HG03460 (cell line): ENCODE results near the gene A3GALT2.

Experiments
- ATAC-seq: cut with Tn5 transposase; IDR thresholded peaks from one replicate; pipeline ENCODE4 v1.9.1; 2021; ENCODE audit not compliant: unreplicated experiment

Gene A3GALT2

DNA sequence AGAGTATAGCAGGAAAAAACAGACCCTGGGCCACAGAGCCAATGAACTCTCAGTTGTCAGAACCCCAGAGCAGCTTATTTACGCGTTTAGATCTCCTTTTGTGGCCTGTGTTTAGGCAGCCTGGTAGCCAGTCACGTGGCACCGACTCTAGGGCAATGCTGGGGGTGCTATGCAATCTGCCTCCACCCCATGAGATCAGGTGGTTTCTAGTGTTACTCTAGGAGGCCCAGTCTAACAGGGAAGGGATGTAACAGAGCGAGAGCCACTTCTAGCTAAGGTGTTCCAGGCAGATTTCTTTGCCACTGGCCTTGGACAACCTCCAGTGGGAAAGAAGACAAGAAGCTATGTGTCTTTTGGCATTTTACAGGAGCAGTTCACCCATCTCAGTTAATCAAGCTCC lies 12.0 kb upstream of the A3GALT2 start:
- no peak for ATAC-seq

- ATAC-seq: no peak
Measured at GRCh38 chr1:33332357-33332789, 11.5 kb upstream of the A3GALT2 start.

GRCh38 chr1:33331444-33332356 lies 10.8 kb upstream of the A3GALT2 start:
- ATAC-seq: no peak

DNA sequence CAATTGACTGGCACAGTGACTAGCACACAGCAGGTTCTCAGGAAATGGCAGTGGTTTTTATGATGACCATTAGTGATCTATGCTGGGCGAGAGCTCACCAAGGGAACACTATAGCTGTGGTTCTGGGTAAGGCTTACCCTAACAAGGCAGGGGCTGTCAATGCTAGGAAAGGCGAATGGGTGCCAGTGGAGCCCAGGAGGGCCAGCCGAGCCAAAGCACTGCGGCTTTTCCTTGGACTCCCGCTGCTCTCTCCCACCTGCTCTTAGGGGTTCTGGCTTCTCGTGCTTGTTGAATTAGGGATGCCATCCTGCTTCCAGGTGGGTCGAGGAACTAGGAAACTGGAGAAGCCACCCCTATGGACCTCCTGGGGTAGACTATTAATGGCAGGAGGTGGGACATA lies 10.0 kb upstream of the A3GALT2 start:
- ATAC-seq: no peak

- no peak for ATAC-seq
Measured at GRCh38 chr1:33330361-33330890, 9.5 kb upstream of the A3GALT2 start.

- no peak for ATAC-seq
Measured at GRCh38 chr1:33329600-33330305, 8.9 kb upstream of the A3GALT2 start.

DNA sequence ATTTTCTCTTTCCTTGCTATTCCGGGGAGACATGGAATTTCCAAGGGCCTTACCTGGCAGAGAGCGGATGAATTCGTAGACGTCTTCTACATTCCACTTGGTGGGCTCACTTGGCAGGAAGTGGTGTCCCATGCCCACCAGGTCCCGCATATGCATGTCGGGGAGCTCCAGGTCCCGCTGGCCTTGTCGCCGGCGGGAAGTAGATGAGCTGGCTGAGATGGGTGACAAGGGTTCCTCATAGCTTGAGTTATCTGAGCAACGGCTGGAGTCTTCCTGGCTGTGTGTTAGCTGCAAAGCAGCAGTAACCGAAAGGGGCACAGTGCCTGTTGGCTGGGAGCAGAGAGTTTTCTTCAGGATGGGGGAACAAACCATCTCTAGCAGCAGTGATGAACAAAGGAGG lies 7.9 kb upstream of the A3GALT2 start:
- no peak for ATAC-seq

DNA sequence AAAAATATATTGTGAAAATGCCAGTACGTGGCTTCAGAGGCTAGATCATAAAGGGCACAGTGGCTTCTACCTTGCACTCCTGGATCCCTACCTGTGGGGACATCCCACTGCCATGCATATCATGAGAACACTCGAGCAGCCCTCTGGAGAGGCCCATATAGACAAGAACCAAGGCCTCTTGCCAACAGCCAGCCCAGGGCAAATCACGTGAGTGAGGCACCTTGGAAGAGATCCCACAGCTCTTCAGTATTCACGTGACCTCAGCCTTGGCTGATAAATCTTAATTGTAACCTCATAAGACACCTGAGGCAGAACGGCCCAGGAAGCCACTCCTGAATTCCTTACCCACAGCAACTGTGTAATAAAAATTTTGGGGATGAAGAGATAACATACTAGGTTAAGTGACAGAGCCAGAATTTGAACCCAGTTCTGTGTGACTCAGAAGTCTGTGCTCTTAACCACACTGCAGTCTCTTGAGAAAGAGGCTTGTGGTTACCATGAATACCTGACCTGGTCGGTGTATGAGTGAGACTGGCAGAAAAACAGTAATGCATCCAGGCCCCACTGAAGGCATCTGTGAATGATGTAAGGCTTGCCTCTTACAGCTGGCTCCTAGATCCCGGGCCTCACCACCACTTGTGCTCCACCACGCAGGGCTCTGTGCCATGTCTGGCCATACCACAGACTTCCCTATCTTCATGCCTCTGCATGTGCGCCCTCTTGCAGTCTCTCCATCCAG lies 6.9 kb upstream of the A3GALT2 start:
- no peak for ATAC-seq

DNA sequence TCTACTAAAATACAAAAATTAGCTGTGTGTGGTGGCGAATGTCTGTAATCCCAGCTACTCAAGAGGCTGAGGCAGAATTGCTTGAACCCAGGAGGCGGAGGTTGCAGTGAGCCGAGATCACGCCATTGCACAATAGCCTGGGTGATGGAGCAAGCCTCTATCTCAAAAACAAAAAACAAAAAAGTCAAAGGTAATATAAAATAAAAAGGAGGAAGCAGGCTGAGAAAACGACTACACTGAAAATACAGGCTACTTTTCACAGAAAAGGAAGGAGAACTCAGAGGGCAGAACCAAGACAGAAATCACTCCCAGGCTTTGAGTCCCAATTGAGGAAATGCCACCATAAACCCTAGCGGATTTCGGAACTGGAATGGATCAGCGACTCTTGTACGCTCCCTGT lies 5.9 kb upstream of the A3GALT2 start:
- no peak for ATAC-seq

DNA sequence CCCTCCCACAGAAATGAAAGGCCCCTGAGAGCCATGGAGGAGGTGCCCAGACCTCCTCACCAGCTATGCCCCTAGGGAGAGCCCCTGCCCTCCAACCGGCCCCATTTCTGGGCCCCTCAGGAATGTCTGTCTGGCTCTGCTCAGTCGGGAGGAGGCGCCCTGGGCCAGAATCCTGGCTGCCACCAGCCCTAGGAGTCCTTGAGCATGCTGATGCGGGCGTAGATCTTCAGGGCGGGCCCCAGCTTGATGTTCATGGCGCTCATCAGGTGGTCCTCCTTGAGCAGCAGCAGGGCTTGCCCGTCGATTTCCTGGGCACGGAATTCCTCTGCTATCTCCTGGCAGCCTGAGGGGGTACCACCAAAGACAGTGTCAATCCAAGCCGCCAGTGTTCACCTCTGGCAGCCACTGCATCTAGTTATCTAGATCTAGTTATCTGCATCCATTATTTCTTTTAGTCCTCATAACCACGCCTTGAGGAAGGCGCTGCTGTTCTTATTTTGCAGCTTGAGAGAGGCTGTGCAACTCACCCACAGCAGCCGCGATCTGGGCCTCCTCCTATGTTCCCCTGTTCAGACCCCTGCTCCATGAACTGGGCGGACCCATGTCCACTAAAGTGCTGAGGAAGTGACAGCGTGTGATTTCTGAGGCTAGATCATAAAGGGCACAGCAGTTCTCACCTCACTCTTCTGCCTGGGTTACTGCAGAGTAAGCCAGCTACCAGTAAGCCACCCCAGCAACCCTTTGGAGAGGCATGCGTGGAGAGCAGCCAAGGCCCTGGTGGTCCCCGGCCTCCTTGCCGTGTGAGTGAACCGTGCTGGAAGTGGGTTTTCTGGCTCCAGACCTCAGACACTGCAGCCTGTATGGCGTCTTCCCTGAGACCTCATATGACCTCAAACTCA lies 4.0 kb upstream of the A3GALT2 start:
- no peak for ATAC-seq

- no peak for ATAC-seq
Measured at GRCh38 chr1:33323663-33324477, 3.0 kb upstream of the A3GALT2 start.

DNA sequence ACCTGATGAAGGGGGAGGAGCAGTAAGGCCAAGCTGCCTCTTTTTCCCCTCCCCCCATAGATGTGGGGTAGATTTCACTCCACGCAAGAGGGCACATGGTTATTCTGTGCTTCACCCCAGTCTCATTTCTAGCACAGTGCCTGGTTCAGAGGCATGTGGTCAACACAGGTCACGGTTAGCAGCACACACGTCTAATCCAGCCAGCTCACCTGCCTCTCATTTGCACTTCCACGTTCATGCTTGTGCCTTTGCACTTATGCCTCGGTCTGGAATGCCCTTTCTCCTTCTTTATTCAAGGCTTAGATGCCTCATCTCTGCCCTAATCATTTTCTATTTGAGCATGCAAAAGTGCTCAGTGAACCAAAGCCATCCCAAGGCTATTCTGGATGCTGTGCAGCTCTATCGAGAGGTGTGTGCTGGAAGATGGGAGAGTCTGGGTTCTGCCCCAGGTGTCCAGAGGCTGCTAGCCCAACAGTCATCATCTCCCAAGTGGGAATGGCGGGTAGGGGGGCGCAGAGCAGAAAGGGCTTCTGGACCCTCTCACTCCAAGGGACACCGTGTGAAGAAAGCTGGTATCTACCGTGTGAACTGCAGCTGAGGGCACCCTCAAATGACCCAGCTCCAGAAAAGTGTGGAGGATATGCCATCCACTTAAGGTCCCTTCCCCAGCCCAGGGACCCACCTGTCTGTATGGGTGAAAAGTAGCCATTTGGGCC lies 2.1 kb upstream of the A3GALT2 start:
- no peak for ATAC-seq

GRCh38 chr1:33322109-33322508 lies 1.2 kb upstream of the A3GALT2 start:
- ATAC-seq: no peak

DNA sequence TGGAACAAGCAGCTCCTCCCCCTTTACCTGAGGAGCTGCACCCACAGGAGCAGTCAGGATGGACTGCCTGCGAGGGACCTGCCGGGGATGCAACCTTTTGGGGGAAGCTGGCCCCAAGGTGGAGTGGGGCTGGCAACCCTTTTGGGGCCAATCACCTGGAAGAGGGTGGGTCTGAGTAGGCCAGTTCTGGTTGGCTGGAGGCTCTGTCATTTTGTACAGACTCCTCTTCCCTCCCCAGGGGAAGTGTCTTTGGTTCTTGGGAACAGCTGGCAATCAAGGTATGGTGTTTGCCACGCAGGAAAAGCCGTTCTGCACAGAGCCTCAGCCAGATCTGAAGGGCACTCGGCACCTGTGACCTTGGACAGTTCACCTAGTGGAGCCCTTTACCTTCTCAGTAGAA lies 280 bp upstream of the A3GALT2 start:
- no peak for ATAC-seq

DNA sequence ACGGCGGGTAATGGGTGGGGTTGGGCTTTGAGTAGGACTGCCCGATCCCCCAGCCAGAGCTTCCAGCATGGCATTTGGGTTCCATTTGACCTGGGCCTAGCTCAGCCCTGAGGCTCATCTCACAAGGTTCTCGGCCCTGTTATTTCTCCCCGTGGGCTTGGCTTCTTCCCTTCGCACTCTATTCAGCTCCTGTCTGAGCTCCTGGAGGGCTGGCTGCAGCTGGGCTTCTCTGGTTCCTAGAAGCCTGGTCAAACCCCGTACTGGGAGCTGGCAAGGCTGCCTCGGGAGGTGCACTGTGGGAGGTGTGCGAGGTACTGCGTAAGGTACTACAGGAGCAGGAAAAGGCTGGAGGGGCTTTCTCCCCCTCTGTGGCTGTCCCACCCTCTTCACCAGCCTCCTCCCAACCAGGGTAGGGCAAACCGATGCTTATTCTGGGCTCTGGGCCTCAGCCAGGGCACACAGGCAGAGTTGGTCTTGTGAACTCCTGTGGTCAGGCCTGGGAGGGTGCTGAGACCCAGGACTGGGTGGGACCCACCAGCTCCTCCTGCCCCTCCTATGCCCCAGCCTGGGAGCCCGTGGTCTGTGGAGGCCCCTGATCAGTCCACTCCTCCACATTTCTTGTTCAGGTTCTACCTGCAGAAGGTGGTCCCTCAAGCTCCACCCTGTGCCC lies 814 bp downstream of the A3GALT2 start:
- ATAC-seq: no peak

GRCh38 chr1:33319186-33319948 lies 1.5 kb downstream of the A3GALT2 start:
- no peak for ATAC-seq

- no peak for ATAC-seq
Measured at GRCh38 chr1:33317946-33318345, 3.0 kb downstream of the A3GALT2 start.

- ATAC-seq: no peak
Measured at GRCh38 chr1:33317354-33317753, 3.5 kb downstream of the A3GALT2 start.
